Amniotic stem cell (primary cell): ENCODE data around the gene POMT2.
"Not testable (repeated sequence)": the region's sequence is repeated elsewhere in the genome, so short reads cannot be mapped to it uniquely, and the experiment has no call there.

Experiments used
- DNase-seq: peaks from one replicate; lab custom pipeline; 2025; lab: John Stamatoyannopoulos, UW

Gene POMT2

GRCh38 chr14:77296906-77297305, 23.8 kb downstream of the POMT2 start:
- no peak for DNase-seq

DNA sequence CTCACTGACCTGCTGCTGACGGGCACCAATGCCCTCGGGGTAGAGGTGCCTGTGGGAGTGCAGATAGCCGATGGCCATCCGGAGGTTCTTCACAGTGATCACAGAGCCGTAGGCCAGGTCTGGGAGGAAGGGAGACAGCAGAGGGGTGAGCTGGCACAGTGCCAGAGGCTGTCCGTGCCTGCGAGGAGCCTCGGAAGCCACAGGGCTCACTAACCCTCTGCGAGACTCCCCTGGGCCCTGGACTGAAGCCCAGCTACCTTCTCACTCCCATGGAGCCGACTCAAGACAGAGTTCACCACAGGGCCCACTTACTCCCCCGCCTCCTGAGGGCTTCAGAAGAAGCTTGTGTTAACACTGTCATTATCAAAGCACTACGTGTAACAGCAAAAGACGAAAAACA, 24.5 kb downstream of the POMT2 start:
- no peak for DNase-seq

DNA sequence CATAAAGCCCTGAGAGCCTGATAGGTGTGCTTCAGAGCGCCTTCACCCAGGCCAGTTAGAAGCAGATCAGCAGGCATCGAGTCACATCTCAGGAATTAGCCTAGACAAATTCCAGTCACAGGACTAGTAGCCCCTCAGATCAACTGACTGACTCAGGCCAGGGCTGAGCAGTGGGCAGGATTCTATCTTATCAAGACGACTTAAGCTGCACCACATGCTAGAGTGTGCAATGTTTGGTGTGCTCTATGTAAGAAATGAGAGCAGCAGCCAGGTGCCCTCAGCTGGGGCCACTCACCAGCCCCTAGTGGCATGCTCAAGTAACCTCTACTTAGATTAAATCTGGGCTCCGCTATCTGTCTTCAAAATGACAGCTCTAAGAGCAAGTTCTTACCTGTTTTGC, 30.0 kb downstream of the POMT2 start:
- DNase-seq: no peak

- no peak for DNase-seq
Observed at GRCh38 chr14:77286576-77286975, 34.1 kb downstream of the POMT2 start.

DNA sequence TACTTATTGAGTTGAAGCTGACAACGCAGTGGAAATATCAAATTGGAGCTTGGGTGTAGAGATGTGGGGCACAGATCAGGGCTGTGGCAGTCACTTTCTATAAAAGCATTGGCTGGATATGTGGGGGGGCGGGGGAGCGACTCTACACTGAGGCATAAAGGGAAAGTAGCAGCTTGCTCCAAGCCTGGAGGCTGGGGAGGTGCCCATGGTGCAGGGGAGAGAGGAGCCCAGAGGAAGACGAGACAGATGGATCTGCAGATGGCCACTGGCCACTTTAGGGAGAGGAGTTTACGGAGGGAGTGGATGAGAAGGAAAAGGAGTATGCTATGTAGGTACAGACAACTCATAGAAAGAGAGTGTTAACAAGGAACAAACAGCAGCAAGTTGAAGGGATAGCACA, 36.2 kb downstream of the POMT2 start:
- no peak for DNase-seq

GRCh38 chr14:77284066-77284465, 36.6 kb downstream of the POMT2 start:
- no peak for DNase-seq

GRCh38 chr14:77281852-77282410, 38.8 kb downstream of the POMT2 start:
- DNase-seq: no peak

GRCh38 chr14:77280921-77281320, 39.8 kb downstream of the POMT2 start:
- not testable (repeated sequence) for DNase-seq

- no peak for DNase-seq
Observed at GRCh38 chr14:77279719-77280118, 41.0 kb downstream of the POMT2 start.

- DNase-seq: no peak
Observed at GRCh38 chr14:77278461-77279230, 42.0 kb downstream of the POMT2 start.

DNA sequence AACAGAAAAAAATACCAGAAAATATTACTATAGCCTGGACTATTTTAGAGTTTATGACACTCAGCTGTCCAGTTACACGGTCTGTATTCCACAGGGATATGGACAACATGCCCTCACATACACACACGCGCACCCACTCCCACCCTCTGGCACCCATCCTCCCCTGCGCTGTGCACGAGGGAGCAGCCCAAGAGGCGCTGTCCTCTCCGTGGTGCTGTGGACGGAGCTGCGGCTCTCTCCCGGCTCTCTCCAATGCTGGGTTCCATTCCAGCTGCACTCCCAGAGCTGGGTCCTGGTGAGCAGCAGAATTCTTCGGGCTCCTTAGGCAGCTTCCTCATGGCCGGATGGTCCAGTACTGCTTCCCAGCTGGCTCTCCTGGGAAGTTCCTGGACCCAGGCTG, 43.7 kb downstream of the POMT2 start:
- no peak for DNase-seq

GRCh38 chr14:77276295-77276935, 44.3 kb downstream of the POMT2 start:
- DNase-seq: no peak

DNA sequence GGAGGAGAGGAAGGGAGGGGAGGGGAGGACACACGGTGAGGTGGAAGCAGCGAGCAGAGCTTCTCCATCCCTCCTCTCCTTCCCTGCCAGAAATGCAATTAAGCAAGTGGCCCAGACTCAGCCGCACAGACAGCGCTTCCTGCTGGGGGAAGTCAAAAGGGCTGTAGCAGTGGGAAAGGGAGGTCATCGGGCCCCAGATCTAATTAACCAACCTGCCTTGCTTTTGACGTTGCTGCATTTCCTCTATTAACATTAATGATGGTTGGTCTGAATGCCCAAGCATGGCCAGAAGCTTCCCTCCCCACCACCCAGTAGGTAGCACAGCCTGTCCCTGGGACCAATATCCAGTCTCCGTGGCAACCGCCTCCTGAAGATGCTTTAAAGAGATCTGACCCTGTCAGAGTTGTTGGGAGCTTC, 45.1 kb downstream of the POMT2 start:
- no peak for DNase-seq

DNA sequence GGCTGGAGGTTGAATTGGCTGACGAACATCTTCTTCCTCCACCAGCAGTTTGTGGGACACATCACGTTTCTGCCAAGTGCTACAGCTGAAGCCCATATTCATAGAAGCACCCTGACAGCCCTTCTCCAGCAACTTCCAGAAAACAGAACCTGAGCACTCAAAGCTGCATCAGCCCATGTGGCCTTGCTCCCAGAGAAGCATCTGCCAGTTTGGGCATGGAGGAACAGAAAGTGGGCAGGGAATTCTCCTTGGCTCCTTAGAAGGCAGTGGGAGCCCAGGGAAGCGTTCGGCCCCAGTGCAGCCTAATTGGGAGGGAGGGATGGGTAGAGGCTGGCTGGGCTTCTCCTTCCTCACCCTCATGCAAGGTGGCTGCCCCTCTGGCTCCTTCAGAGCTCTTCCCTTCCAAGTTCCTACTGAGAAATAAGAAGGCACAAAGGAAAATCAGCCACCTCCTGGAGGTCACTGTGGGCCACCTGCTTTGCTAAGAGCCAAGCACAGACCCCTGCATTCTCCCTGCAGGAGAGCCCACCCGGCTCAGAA, 45.6 kb downstream of the POMT2 start:
- no peak for DNase-seq

DNA sequence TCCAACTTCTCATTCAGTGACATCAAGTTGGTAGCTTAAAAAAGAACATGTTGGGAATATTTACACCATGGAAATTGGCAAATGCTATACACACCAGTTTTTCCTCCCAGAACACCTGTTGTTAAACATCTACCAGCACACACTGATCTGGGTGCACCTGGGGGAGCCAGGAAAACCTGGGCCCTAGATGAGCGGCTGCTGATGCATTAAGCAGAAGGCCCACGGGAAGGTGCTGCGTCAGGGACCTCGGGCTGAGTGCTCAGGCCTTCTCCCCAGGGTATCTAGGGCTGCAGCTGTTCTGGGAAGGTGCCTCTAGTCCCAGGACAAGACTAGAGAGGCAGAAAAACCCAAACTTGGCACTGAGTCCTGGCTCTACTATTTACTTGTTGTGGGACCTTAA, 46.9 kb downstream of the POMT2 start:
- no peak for DNase-seq

DNA sequence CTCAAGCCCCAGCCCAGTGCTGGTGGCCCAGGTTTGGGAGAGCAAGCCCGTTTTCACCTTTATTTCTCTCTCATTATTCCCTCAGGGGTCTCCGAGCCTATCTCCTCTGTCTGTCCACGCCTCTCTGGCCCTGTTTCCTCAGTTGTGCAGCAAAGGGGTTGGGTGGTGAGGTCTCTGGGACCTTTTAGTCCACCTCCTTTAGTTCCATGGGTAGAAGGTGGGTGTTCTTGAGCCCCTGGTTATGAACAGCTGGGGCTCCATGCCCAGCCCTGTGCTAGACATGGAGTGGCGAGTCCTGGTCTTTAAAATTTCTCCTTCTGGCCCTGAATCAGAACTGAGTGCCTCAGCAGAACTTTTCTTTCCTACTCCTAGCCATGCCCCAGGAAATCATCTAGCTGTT, 48.4 kb downstream of the POMT2 start:
- no peak for DNase-seq

- no peak for DNase-seq
Observed at GRCh38 chr14:77271113-77271710, 49.5 kb downstream of the POMT2 start, which contains the start of gene NGB. NGB (minus strand) TSS chr14:77271206; CDS start chr14:77270937, 269 bp downstream.

- no peak for DNase-seq
Observed at GRCh38 chr14:77270361-77271112, 50.1 kb downstream of the POMT2 start.

- DNase-seq: no peak
Observed at GRCh38 chr14:77268989-77269600, 51.6 kb downstream of the POMT2 start.

DNA sequence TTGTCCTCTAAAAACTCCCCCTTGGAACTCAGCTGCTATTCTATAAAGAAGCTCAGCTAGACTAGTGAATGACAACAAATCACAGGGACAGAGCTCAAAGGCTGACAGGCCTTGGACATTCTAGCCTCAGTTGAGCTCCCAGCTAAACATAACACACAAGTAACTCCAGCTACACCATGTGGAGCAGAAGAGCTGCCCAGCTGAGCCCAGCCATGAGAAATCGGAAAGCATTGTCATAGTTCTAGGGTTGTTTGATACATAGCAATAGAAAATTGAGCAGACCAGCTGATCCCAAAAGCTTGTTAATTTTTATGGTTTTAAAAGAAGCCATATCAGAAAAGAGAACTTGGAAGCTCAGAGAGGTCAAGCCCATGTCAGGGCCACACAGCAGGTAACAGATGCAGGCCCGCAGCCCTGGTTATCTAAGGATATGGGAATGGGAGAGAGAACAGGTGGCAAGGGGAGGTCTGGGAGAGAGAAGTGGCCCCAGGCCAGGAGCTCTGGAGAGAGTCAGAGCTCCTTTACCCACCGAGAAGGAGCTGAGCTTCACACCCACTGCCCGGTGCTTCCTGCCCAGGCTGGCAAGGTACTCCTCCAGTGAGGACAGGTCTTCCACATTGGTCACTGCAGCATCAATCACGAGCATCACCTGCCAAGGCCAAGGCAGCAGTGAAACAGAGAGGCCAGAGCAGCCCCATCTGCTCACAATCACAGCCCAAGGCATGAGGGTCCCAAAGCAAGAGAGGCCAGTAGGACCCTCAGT, 52.6 kb downstream of the POMT2 start:
- DNase-seq: no peak

DNA sequence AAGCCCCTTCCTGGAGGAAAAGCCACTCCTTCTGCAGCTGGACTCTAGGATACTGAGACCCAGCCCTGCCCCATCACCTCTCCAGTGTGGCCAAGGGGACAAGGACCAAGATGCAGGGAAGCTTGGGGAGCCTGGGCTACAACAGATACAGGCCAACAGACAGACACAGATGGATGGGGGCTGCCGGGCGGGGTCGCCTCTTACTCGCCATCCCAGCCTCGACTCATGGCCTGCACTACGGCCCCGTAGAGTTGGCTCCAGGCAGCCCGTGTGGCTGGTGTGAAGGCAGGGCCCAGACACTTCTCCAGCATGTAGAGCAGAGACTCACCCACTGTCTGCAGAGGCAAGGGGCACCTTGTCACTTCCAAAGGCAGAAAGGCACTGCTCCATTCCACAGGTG, 54.3 kb downstream of the POMT2 start:
- no peak for DNase-seq
